ENCODE results near the gene ANTKMT. TPM values are rescaled to one million over a fixed set of nuclear protein-coding genes. Genes with fewer than 3 reads are reported as not detected.

The ANTKMT gene, protein sequence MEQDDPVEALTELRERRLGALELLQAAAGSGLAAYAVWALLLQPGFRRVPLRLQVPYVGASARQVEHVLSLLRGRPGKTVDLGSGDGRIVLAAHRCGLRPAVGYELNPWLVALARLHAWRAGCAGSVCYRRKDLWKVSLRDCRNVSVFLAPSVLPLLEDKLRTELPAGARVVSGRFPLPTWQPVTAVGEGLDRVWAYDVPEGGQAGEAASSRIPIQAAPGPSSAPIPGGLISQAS
- 17.0 and 18.0 TPM in 2 replicates for polyA plus RNA-seq (2013)

DNA sequence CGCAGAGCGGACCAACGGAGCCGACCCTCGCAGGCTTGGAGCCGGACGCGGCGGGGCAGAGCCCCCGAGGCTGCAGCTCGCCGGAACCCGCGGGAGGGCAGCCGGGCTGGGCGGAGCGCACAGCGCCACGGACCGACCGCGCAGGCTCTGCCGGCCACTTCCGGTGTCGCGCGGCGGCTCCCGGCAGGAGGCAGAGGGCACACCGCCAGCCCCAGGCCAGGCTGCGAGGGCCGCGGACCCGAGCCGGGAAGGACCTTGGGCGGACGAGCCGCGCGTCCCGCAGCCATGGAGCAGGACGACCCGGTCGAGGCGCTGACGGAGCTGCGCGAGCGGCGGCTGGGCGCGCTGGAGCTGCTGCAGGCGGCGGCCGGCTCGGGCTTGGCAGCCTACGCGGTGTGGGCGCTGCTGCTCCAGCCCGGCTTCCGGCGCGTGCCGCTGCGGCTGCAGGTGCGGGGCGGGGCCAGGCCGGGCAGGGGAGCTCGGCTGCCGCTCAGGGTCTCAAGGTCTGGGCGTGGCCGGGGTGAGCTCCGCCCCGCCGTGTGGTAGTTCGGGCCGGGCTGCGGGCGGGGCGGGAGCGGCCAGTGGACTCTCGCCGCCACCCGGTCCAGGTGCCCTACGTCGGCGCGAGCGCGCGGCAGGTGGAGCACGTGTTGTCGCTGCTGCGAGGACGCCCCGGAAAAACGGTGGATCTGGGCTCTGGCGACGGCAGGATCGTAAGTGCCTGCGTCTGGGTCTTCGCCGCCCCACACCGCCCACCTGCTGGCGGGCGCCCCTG is at the start of gene ANTKMT:
TSS of gene ANTKMT (plus strand) at position 157 of the 775 bp plus-strand sequence. CDS start at position 286, 129 bp downstream.
- WGBS (ENCODE audit: extremely low coverage, insufficient coverage, insufficient read length) = no CpG with 5 or more reads among the region's 106 CpGs
- H2AK5ac ChIP-seq (ENCODE audit: low read length) = peak within 1 kb of the TSS; percentile 85

GRCh38 chr16:671353-672131 is 49.4 kb upstream of the ANTKMT start:
- H3K4me1 ChIP-seq (ENCODE audit: control insufficient read depth in 1 of 2, insufficient read depth in 2 of 2, low read length in 2 of 2) = peaks cover 13 to 15% of the 10 kb centered on the region in 2 experiments
- no peak overlapping the region for H3K27ac ChIP-seq (ENCODE audit: low read depth, low read length)
- H3K9ac ChIP-seq (ENCODE audit: low read length) = no peak overlapping the region
- no peak for DNase-seq
- H3K4ac ChIP-seq (ENCODE audit: low read depth, low read length) = no peak overlapping the region
- no peak overlapping the region for H3K14ac ChIP-seq (ENCODE audit: low read length)
- H3K4me3 ChIP-seq (ENCODE audit: low read depth, low read length) = no peak overlapping the region
- peaks cover 8% of the 10 kb centered on the region for H3K79me2 ChIP-seq (ENCODE audit: control insufficient read depth, insufficient read depth, low read length, poor library complexity)
- H4K8ac ChIP-seq (ENCODE audit: low read depth, low read length) = no peak overlapping the region
- H3K18ac ChIP-seq (ENCODE audit: low read length) = no peak overlapping the region
- H2AFZ ChIP-seq (ENCODE audit: insufficient read depth, low read length, poor library complexity) = no peak overlapping the region
- peaks cover 5% of the 10 kb centered on the region for H3K79me1 ChIP-seq (ENCODE audit: low read length)
- H3K36me3 ChIP-seq (ENCODE audit: control insufficient read depth in 1 of 2, insufficient read depth in 2 of 2, low read length in 2 of 2) = peaks cover 54 to 56% of the 10 kb centered on the region in 2 experiments
- no peak overlapping the region for H2BK12ac ChIP-seq (ENCODE audit: low read length)
- H3K9me3 ChIP-seq (ENCODE audit: insufficient read depth, low read depth, low read length) = peaks cover 2% of the 10 kb centered on the region
- no peak overlapping the region for H2BK120ac ChIP-seq (ENCODE audit: insufficient read depth, low read length, poor library complexity)
- no peak overlapping the region for H3K4me2 ChIP-seq (ENCODE audit: low read length)
- peaks cover 3% of the 10 kb centered on the region for H3K27me3 ChIP-seq (ENCODE audit: insufficient read depth, low read length)
- no peak overlapping the region for H4K12ac ChIP-seq (ENCODE audit: low read depth, low read length)
- no peak overlapping the region for H2AK5ac ChIP-seq (ENCODE audit: low read length)
- WGBS (ENCODE audit: extremely low coverage, insufficient coverage, insufficient read length) = no CpG with 5 or more reads among the region's 40 CpGs
- H3K23ac ChIP-seq (ENCODE audit: low read length) = no peak overlapping the region
- H4K91ac ChIP-seq (ENCODE audit: low read depth, low read length) = no peak overlapping the region
- no peak overlapping the region for H2BK5ac ChIP-seq (ENCODE audit: low read depth, low read length, poor library complexity)

More for the DNA sequence above, at the start of gene ANTKMT:
- H3K9ac ChIP-seq (ENCODE audit: low read length) = peak within 1 kb of the TSS; percentile 94
- DNase-seq = peak; percentile 84 to 88
- H3K18ac ChIP-seq (ENCODE audit: low read length) = peak within 1 kb of the TSS; percentile 95
- H3K9me3 ChIP-seq (ENCODE audit: insufficient read depth, low read depth, low read length) = peaks cover 10% of the 10 kb centered on the region
- H2AFZ ChIP-seq (ENCODE audit: insufficient read depth, low read length, poor library complexity) = peak within 1 kb of the TSS; percentile 94
- H4K8ac ChIP-seq (ENCODE audit: low read depth, low read length) = peak within 1 kb of the TSS; percentile 95
- peaks cover 9% of the 10 kb centered on the region for H3K79me1 ChIP-seq (ENCODE audit: low read length)
- peak within 1 kb of the TSS; percentile 86 for H2BK120ac ChIP-seq (ENCODE audit: insufficient read depth, low read length, poor library complexity)
- H3K23ac ChIP-seq (ENCODE audit: low read length) = no peak within 1 kb of the TSS
- H3K4me2 ChIP-seq (ENCODE audit: low read length) = peak within 1 kb of the TSS; percentile 82
- peaks cover 2% of the 10 kb centered on the region for H3K27me3 ChIP-seq (ENCODE audit: insufficient read depth, low read length)
- H3K14ac ChIP-seq (ENCODE audit: low read length) = peak within 1 kb of the TSS; percentile 96
- H4K12ac ChIP-seq (ENCODE audit: low read depth, low read length) = peak within 1 kb of the TSS; percentile 96
- H3K4ac ChIP-seq (ENCODE audit: low read depth, low read length) = peak within 1 kb of the TSS; percentile 85
- H3K4me1 ChIP-seq (ENCODE audit: control insufficient read depth in 1 of 2, insufficient read depth in 2 of 2, low read length in 2 of 2) = peaks cover 13 to 16% of the 10 kb centered on the region in 2 experiments
- peak within 1 kb of the TSS; percentile 81 for H3K27ac ChIP-seq (ENCODE audit: low read depth, low read length)
- H4K91ac ChIP-seq (ENCODE audit: low read depth, low read length) = peak within 1 kb of the TSS; percentile 95
- no peak within 1 kb of the TSS for H2BK12ac ChIP-seq (ENCODE audit: low read length)
- peaks cover 0 to 3% of the 10 kb centered on the region in 2 experiments for H3K36me3 ChIP-seq (ENCODE audit: control insufficient read depth in 1 of 2, insufficient read depth in 2 of 2, low read length in 2 of 2)
- H3K79me2 ChIP-seq (ENCODE audit: control insufficient read depth, insufficient read depth, low read length, poor library complexity) = peaks cover 6% of the 10 kb centered on the region
- peak within 1 kb of the TSS; percentile 81 for H2BK5ac ChIP-seq (ENCODE audit: low read depth, low read length, poor library complexity)
- H3K4me3 ChIP-seq (ENCODE audit: low read depth, low read length) = peak within 1 kb of the TSS; percentile 95

- peaks cover 13 to 15% of the 10 kb centered on the region in 2 experiments for H3K4me1 ChIP-seq (ENCODE audit: control insufficient read depth in 1 of 2, insufficient read depth in 2 of 2, low read length in 2 of 2)
- no peak overlapping the region for H3K4ac ChIP-seq (ENCODE audit: low read depth, low read length)
- H2BK12ac ChIP-seq (ENCODE audit: low read length) = no peak overlapping the region
- no peak overlapping the region for H2BK5ac ChIP-seq (ENCODE audit: low read depth, low read length, poor library complexity)
- H3K4me2 ChIP-seq (ENCODE audit: low read length) = no peak overlapping the region
- no peak overlapping the region for H4K91ac ChIP-seq (ENCODE audit: low read depth, low read length)
- no peak overlapping the region for H2BK120ac ChIP-seq (ENCODE audit: insufficient read depth, low read length, poor library complexity)
- no peak overlapping the region for H4K8ac ChIP-seq (ENCODE audit: low read depth, low read length)
- peaks cover 3% of the 10 kb centered on the region for H3K27me3 ChIP-seq (ENCODE audit: insufficient read depth, low read length)
- DNase-seq = no peak
- peaks cover 8% of the 10 kb centered on the region for H3K79me2 ChIP-seq (ENCODE audit: control insufficient read depth, insufficient read depth, low read length, poor library complexity)
- peaks cover 54 to 56% of the 10 kb centered on the region in 2 experiments for H3K36me3 ChIP-seq (ENCODE audit: control insufficient read depth in 1 of 2, insufficient read depth in 2 of 2, low read length in 2 of 2)
- no peak overlapping the region for H3K9ac ChIP-seq (ENCODE audit: low read length)
- WGBS (ENCODE audit: extremely low coverage, insufficient coverage, insufficient read length) = no CpG with 5 or more reads among the region's 19 CpGs
- no peak overlapping the region for H4K12ac ChIP-seq (ENCODE audit: low read depth, low read length)
- no peak overlapping the region for H3K4me3 ChIP-seq (ENCODE audit: low read depth, low read length)
- H3K9me3 ChIP-seq (ENCODE audit: insufficient read depth, low read depth, low read length) = peaks cover 2% of the 10 kb centered on the region
- peaks cover 5% of the 10 kb centered on the region for H3K79me1 ChIP-seq (ENCODE audit: low read length)
- H3K18ac ChIP-seq (ENCODE audit: low read length) = no peak overlapping the region
- no peak overlapping the region for H2AK5ac ChIP-seq (ENCODE audit: low read length)
- no peak overlapping the region for H3K14ac ChIP-seq (ENCODE audit: low read length)
- H3K23ac ChIP-seq (ENCODE audit: low read length) = no peak overlapping the region
- H3K27ac ChIP-seq (ENCODE audit: low read depth, low read length) = no peak overlapping the region
- no peak overlapping the region for H2AFZ ChIP-seq (ENCODE audit: insufficient read depth, low read length, poor library complexity)
Measured at GRCh38 chr16:672371-672770, 48.6 kb upstream of the ANTKMT start.

- H4K8ac ChIP-seq (ENCODE audit: low read depth, low read length) = no peak overlapping the region
- no peak overlapping the region for H4K91ac ChIP-seq (ENCODE audit: low read depth, low read length)
- H2BK12ac ChIP-seq (ENCODE audit: low read length) = no peak overlapping the region
- peaks cover 8% of the 10 kb centered on the region for H3K79me2 ChIP-seq (ENCODE audit: control insufficient read depth, insufficient read depth, low read length, poor library complexity)
- WGBS (ENCODE audit: extremely low coverage, insufficient coverage, insufficient read length) = no CpG with 5 or more reads among the region's 21 CpGs
- no peak overlapping the region for H4K12ac ChIP-seq (ENCODE audit: low read depth, low read length)
- peaks cover 13 to 15% of the 10 kb centered on the region in 2 experiments for H3K4me1 ChIP-seq (ENCODE audit: control insufficient read depth in 1 of 2, insufficient read depth in 2 of 2, low read length in 2 of 2)
- H2BK5ac ChIP-seq (ENCODE audit: low read depth, low read length, poor library complexity) = no peak overlapping the region
- H3K14ac ChIP-seq (ENCODE audit: low read length) = no peak overlapping the region
- H3K9me3 ChIP-seq (ENCODE audit: insufficient read depth, low read depth, low read length) = peaks cover 2% of the 10 kb centered on the region
- H3K4me2 ChIP-seq (ENCODE audit: low read length) = no peak overlapping the region
- no peak overlapping the region for H3K9ac ChIP-seq (ENCODE audit: low read length)
- no peak overlapping the region for H2AFZ ChIP-seq (ENCODE audit: insufficient read depth, low read length, poor library complexity)
- no peak overlapping the region for H3K4ac ChIP-seq (ENCODE audit: low read depth, low read length)
- no peak for DNase-seq
- peaks cover 5% of the 10 kb centered on the region for H3K79me1 ChIP-seq (ENCODE audit: low read length)
- H3K18ac ChIP-seq (ENCODE audit: low read length) = no peak overlapping the region
- H2AK5ac ChIP-seq (ENCODE audit: low read length) = no peak overlapping the region
- H2BK120ac ChIP-seq (ENCODE audit: insufficient read depth, low read length, poor library complexity) = no peak overlapping the region
- peaks cover 3% of the 10 kb centered on the region for H3K27me3 ChIP-seq (ENCODE audit: insufficient read depth, low read length)
- peaks cover 54 to 56% of the 10 kb centered on the region in 2 experiments for H3K36me3 ChIP-seq (ENCODE audit: control insufficient read depth in 1 of 2, insufficient read depth in 2 of 2, low read length in 2 of 2)
- no peak overlapping the region for H3K4me3 ChIP-seq (ENCODE audit: low read depth, low read length)
- no peak overlapping the region for H3K27ac ChIP-seq (ENCODE audit: low read depth, low read length)
- H3K23ac ChIP-seq (ENCODE audit: low read length) = no peak overlapping the region
Measured at GRCh38 chr16:672851-673250, 48.1 kb upstream of the ANTKMT start.
